Measurements from ENCODE around the gene REV3L.
"Not testable (repeated sequence)": the region's sequence is repeated elsewhere in the genome, so short reads cannot be mapped to it uniquely, and the experiment has no call there.

REV3L gene

DNA sequence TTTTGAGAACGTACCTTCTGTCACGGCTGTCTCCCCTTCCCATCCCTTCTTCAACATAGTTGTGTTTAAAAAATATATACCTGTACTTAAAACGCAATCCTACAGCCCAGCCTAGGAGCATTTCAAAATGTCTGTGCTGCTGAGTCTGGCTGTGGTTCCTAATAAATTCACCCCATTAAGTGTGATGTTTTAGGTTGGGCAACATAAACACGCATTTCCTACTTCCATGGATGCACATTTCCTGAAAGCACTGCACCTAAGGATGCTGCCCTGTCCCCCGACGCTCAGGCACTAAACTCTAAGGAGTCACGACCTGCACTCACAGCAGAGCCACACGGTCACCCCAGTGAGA lies 1.2 kb downstream of the REV3L start:
- Histone ChIP-seq H3K9me3 (ENCODE audit: control insufficient read depth, low read length) (no peaks in the 10 kb centered on the region), H3K27me3 (ENCODE audit: control insufficient read depth, insufficient read depth, low read length, poor library complexity, severe bottlenecking) (peaks cover 36% of the 10 kb centered on the region), H3K36me3 (ENCODE audit: control insufficient read depth, insufficient read depth, low read length) (no peaks in the 10 kb centered on the region), H3K4me1 (ENCODE audit: control insufficient read depth, insufficient read depth, low read length) (peaks cover 23% of the 10 kb centered on the region), H3K4me3 (ENCODE audit: insufficient read depth, low read depth, low read length) (peak overlapping the region; percentile 89), H3K27ac (ENCODE audit: insufficient read depth, low read depth, low read length, poor library complexity, severe bottlenecking) (no peak overlapping the region)
- WGBS, 2 experiments = 1 to 3% methylated on average over 5 to 8 of the region's 8 CpGs

DNA sequence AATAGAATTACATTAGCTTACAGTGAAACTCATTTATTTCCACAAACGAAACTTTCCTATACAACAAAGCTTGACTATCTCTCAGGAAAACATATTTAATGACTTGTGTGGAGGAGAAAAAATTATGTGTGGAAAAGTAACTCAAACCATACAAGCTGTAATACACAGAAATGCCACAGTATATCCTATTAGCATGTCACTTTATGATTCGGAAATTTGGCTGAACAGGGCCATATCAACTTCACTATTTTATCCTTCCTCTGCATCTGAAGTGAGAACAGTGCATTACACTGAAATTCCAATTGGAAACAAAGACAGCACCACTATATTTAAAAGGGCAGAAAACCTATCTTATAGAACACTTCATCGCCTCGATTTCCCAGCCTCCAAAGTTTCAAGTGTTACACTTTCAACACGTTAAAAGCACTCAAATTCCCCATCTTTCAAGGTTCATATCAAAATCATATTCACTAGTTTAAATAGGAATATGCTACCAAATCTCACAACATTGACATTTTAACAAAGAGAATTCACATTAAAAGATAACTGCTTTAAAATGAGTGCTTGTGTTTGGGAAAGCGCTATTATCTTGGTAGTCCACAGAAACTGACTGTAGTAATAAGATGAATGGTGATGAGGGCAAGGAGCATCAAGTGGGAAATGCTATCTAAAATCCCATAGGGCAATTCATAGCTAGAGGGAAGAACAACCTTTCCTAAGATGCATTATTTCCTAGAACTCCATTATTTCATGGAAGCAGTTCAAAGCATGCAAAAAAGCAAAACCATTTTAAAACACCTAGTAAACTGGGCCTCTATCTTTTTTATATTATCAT lies 1.8 kb downstream of the REV3L start:
- peak overlapping the region; percentile 89 for H3K4me3 ChIP-seq (ENCODE audit: insufficient read depth, low read depth, low read length)
- H3K27ac ChIP-seq (ENCODE audit: insufficient read depth, low read depth, low read length, poor library complexity, severe bottlenecking) = no peak overlapping the region
- WGBS, 2 experiments = 60 to 61% methylated on average over 5 of the region's 6 CpGs
- no peaks in the 10 kb centered on the region for H3K36me3 ChIP-seq (ENCODE audit: control insufficient read depth, insufficient read depth, low read length)
- no peaks in the 10 kb centered on the region for H3K9me3 ChIP-seq (ENCODE audit: control insufficient read depth, low read length)
- peaks cover 39% of the 10 kb centered on the region for H3K27me3 ChIP-seq (ENCODE audit: control insufficient read depth, insufficient read depth, low read length, poor library complexity, severe bottlenecking)
- H3K4me1 ChIP-seq (ENCODE audit: control insufficient read depth, insufficient read depth, low read length) = peaks cover 23% of the 10 kb centered on the region

DNA sequence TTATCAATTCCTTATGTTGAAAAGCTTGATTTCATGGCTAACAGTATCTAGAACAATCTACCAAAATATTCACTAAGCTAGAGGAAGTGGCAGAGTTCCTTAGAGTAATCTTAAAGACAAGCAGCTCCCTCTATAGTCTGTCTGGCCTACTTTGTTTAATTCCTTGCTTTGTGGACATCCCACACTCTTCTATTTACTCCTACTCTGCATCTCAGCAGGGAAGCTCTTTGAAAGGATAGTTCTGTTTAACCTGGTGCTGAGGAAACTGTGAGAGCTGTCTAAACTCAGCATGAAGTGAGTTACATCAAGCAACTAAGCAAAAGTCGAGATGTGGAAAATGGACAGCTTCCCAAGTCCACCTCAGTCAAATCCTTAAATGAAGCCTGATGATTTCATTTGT lies 4.3 kb downstream of the REV3L start:
- Histone ChIP-seq H3K27ac (ENCODE audit: insufficient read depth, low read depth, low read length, poor library complexity, severe bottlenecking) (no peak overlapping the region), H3K9me3 (ENCODE audit: control insufficient read depth, low read length) (no peaks in the 10 kb centered on the region), H3K27me3 (ENCODE audit: control insufficient read depth, insufficient read depth, low read length, poor library complexity, severe bottlenecking) (peaks cover 39% of the 10 kb centered on the region), H3K4me1 (ENCODE audit: control insufficient read depth, insufficient read depth, low read length) (peaks cover 18% of the 10 kb centered on the region), H3K36me3 (ENCODE audit: control insufficient read depth, insufficient read depth, low read length) (no peaks in the 10 kb centered on the region), H3K4me3 (ENCODE audit: insufficient read depth, low read depth, low read length) (no peak overlapping the region)
- 0% methylated on average over 1 of the region's 1 CpG for WGBS, 2 experiments

DNA sequence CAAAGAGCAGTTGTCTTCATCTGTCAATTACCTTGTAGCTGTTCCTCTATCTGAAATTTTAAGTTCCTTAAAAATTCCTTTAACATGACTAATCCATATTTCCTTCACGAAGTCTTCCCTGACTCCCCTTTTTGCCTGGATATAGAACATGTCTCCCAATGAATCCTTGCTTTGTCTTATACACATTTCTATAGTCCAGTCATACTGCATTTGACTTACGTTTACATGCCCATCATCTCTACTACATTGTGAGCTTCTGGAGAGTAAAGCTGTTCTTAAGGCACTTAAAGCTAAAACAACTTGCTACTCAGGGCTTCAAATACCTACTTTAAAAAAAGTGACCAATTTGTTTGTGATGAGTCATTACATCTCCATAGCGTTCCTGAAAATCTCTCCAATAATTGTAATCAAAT lies 4.9 kb downstream of the REV3L start:
- peaks cover 39% of the 10 kb centered on the region for H3K27me3 ChIP-seq (ENCODE audit: control insufficient read depth, insufficient read depth, low read length, poor library complexity, severe bottlenecking)
- H3K9me3 ChIP-seq (ENCODE audit: control insufficient read depth, low read length) = no peaks in the 10 kb centered on the region
- H3K36me3 ChIP-seq (ENCODE audit: control insufficient read depth, insufficient read depth, low read length) = no peaks in the 10 kb centered on the region
- H3K4me3 ChIP-seq (ENCODE audit: insufficient read depth, low read depth, low read length) = no peak overlapping the region
- H3K27ac ChIP-seq (ENCODE audit: insufficient read depth, low read depth, low read length, poor library complexity, severe bottlenecking) = no peak overlapping the region
- 33 to 42% methylated on average over 2 of the region's 3 CpGs for WGBS, 2 experiments
- peaks cover 18% of the 10 kb centered on the region for H3K4me1 ChIP-seq (ENCODE audit: control insufficient read depth, insufficient read depth, low read length)

DNA sequence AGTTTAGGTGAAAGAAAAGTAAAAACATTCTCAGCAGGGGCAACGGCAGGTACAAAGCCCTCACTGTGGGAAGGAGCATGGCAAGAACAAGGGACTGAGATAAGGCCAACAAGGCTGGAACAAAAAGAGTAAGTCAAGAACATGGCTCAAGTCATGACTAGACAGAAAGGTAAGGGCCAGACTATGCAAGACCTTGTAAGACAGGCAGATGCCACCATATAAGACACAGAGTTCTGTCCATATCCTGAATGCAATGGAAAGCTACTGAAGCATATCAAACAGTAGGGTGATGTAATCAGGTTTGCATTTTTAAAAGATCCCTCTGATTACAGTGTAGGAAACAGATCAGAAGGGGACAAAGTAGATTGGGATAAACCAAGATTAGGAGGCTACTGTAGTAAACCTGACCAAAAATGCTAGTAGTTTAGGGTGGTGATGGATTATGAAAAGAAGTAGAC lies 5.5 kb downstream of the REV3L start:
- Histone ChIP-seq H3K4me1 (ENCODE audit: control insufficient read depth, insufficient read depth, low read length) (peaks cover 18% of the 10 kb centered on the region), H3K9me3 (ENCODE audit: control insufficient read depth, low read length) (no peaks in the 10 kb centered on the region), H3K4me3 (ENCODE audit: insufficient read depth, low read depth, low read length) (no peak overlapping the region), H3K36me3 (ENCODE audit: control insufficient read depth, insufficient read depth, low read length) (no peaks in the 10 kb centered on the region), H3K27me3 (ENCODE audit: control insufficient read depth, insufficient read depth, low read length, poor library complexity, severe bottlenecking) (peaks cover 39% of the 10 kb centered on the region), H3K27ac (ENCODE audit: insufficient read depth, low read depth, low read length, poor library complexity, severe bottlenecking) (no peak overlapping the region)
- 46 to 47% methylated on average over 1 of the region's 1 CpG for WGBS, 2 experiments

DNA sequence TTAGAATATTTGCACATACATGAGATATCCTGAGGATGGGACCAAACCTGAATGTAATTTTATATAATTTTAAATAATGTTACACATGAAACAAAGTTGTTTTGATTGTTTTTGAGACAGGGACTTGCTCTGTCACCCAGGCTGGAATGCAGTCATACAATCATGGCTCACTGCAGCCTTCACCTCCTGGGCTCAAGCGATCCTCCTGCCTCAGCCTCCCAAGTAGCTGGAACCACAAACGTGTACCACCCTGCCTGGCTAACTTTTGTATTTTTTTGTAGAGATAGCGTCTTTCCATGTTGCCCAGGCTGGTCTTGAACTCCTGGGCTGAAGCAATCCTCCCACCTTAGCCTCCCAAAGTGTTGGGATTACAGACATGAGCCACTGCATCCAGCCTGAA lies 7.0 kb downstream of the REV3L start:
- Histone ChIP-seq H3K4me1 (ENCODE audit: control insufficient read depth, insufficient read depth, low read length) (peaks cover 18% of the 10 kb centered on the region), H3K27me3 (ENCODE audit: control insufficient read depth, insufficient read depth, low read length, poor library complexity, severe bottlenecking) (peaks cover 30% of the 10 kb centered on the region)
- H3K4me3 ChIP-seq (ENCODE audit: insufficient read depth, low read depth, low read length); H3K36me3 ChIP-seq (ENCODE audit: control insufficient read depth, insufficient read depth, low read length); H3K27ac ChIP-seq (ENCODE audit: insufficient read depth, low read depth, low read length, poor library complexity, severe bottlenecking); H3K9me3 ChIP-seq (ENCODE audit: control insufficient read depth, low read length): not testable (repeated sequence)
- WGBS, 2 experiments = 84 to 94% methylated on average over 3 of the region's 3 CpGs

DNA sequence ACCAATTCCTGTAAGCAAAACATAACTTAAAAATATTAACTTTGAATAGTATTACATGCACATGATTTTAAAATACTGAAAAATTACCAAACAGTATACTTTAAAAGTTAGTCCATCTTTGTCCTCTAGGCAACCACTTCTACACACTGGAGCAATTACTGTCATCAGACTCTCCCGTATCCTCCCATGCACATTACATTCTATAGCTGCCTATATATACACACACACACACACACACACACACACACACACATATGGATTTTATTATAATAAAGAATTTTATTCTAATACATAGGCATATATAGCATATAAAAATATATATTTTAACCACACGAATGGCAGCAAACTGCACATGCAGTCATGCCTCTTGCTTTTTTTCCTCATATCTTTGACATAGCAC lies 8.2 kb downstream of the REV3L start:
- WGBS, 2 experiments = 83 to 94% methylated on average over 1 to 2 of the region's 2 CpGs
- H3K4me1 ChIP-seq (ENCODE audit: control insufficient read depth, insufficient read depth, low read length) = peaks cover 18% of the 10 kb centered on the region

DNA sequence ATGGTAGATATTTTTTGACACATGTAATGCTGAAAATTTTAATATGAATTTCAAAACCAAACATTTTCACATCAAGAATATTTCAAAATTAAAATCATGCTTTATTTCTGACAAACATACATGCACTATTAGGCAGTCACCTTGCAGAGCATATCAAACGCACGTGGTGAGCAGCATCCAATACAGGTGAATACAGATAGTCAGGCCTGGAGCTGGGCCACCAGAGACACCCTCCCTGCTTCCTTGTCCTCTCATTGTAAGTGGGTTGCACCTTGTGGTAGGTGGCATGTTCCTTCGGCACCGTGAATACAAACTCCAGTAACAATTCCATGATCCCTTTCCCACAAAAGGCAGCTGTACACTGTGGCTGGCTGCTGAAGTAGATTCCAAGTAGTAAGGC lies 8.9 kb downstream of the REV3L start:
- no peak overlapping the region for H3K4me3 ChIP-seq (ENCODE audit: insufficient read depth, low read depth, low read length)
- WGBS, 2 experiments = 89 to 91% methylated on average over 4 of the region's 4 CpGs
- H3K36me3 ChIP-seq (ENCODE audit: control insufficient read depth, insufficient read depth, low read length) = no peaks in the 10 kb centered on the region

More for the DNA sequence above, 8.2 kb downstream of the REV3L start:
- H3K27ac ChIP-seq (ENCODE audit: insufficient read depth, low read depth, low read length, poor library complexity, severe bottlenecking) = no peak overlapping the region
- H3K4me3 ChIP-seq (ENCODE audit: insufficient read depth, low read depth, low read length) = no peak overlapping the region
- H3K9me3 ChIP-seq (ENCODE audit: control insufficient read depth, low read length) = no peaks in the 10 kb centered on the region
- no peaks in the 10 kb centered on the region for H3K36me3 ChIP-seq (ENCODE audit: control insufficient read depth, insufficient read depth, low read length)
- peaks cover 17% of the 10 kb centered on the region for H3K27me3 ChIP-seq (ENCODE audit: control insufficient read depth, insufficient read depth, low read length, poor library complexity, severe bottlenecking)

DNA sequence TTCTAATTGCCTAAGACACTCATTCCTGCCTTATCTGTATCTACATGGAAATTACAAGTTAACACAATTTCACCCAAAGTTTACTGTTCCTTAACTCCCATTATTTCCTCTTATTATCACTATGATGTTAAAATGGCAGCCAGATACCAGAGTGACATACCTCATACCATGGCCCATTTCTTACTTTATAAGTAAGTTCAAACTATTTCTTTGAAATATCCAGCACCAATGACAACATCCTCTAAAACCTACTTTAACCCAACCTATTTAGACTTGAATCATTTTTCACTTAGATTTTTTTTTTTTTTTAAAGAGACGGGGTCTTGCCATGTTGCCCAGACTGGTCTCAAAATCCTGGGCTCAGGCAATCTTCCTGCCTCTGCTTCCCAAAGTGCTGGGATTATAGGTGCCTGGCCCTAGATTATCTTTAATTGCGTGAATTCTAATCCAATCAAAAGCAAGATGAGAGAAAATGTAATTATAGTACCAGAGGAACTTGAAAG lies 10.0 kb downstream of the REV3L start:
- no peaks in the 10 kb centered on the region for H3K9me3 ChIP-seq (ENCODE audit: control insufficient read depth, low read length)
- H3K27me3 ChIP-seq (ENCODE audit: control insufficient read depth, insufficient read depth, low read length, poor library complexity, severe bottlenecking) = peaks cover 15% of the 10 kb centered on the region
- peaks cover 10% of the 10 kb centered on the region for H3K4me1 ChIP-seq (ENCODE audit: control insufficient read depth, insufficient read depth, low read length)
- no peak overlapping the region for H3K4me3 ChIP-seq (ENCODE audit: insufficient read depth, low read depth, low read length)
- 95 to 96% methylated on average over 1 to 2 of the region's 2 CpGs for WGBS, 2 experiments
- no peak overlapping the region for H3K27ac ChIP-seq (ENCODE audit: insufficient read depth, low read depth, low read length, poor library complexity, severe bottlenecking)
- no peaks in the 10 kb centered on the region for H3K36me3 ChIP-seq (ENCODE audit: control insufficient read depth, insufficient read depth, low read length)

More for the DNA sequence above, 8.9 kb downstream of the REV3L start:
- Histone ChIP-seq H3K9me3 (ENCODE audit: control insufficient read depth, low read length) (no peaks in the 10 kb centered on the region), H3K27me3 (ENCODE audit: control insufficient read depth, insufficient read depth, low read length, poor library complexity, severe bottlenecking) (peaks cover 16% of the 10 kb centered on the region), H3K4me1 (ENCODE audit: control insufficient read depth, insufficient read depth, low read length) (peaks cover 18% of the 10 kb centered on the region), H3K27ac (ENCODE audit: insufficient read depth, low read depth, low read length, poor library complexity, severe bottlenecking) (no peak overlapping the region)

DNA sequence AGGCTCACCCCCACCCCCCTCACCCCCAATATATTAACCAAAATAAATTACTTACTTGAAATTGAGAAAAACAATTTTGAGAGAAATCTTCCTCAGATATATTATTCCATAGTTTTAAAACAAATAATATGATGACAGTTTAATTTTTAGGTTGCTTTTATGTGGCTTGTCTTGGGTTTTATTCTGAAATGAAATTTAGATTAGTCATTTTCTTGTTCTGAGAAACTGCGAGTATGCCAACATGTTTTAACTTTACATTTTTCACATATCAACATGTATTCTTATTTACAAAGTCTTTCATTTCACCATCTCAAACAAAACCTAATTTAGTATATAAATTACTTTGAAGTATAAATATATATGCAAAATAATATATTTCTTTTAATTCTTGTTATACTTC lies 11.1 kb downstream of the REV3L start:
- Histone ChIP-seq H3K9me3 (ENCODE audit: control insufficient read depth, low read length) (no peaks in the 10 kb centered on the region), H3K36me3 (ENCODE audit: control insufficient read depth, insufficient read depth, low read length) (no peaks in the 10 kb centered on the region), H3K4me3 (ENCODE audit: insufficient read depth, low read depth, low read length) (no peak overlapping the region), H3K27ac (ENCODE audit: insufficient read depth, low read depth, low read length, poor library complexity, severe bottlenecking) (no peak overlapping the region), H3K4me1 (ENCODE audit: control insufficient read depth, insufficient read depth, low read length) (no peaks in the 10 kb centered on the region), H3K27me3 (ENCODE audit: control insufficient read depth, insufficient read depth, low read length, poor library complexity, severe bottlenecking) (peaks cover 5% of the 10 kb centered on the region)
- WGBS, 2 experiments = 80% methylated on average over 1 of the region's 1 CpG; no CpG with 5 or more reads in 1 of the 2 experiments

Measured in ectodermal cell (in vitro differentiated cells).